NCI-H2029 (cell line): ENCODE results near the gene CFAP157.
A peak's percentile ranks its signal among the peaks of the same experiment; 100 is the strongest.

Source experiments
- DNase-seq: peaks from one replicate; lab custom pipeline; 2025; lab: John Stamatoyannopoulos, UW

Gene CFAP157

DNA sequence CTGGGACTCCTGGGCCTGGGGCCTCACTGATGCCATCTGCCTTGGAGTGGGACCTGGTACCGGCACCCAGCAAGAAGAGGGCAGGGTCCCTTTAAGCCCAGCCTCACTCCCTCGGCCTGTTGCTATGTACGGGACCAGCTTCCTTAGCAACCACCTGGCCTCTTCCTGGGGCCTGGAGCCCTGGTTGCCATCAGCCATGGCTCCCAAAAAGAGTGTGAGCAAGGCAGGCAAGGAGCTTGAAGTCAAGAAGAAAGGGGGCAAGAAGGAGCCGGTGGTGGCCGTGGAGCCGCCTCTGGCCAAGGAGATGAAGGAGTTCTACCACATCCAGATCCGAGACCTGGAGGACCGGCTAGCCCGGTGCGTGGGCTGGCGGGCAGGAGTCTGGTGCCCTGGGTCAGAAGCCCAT lies at the start of gene CFAP157:
Gene CFAP157 (plus strand): TSS at position 153 of the 406 bp plus-strand sequence. CDS start 44 bp downstream, at position 197.
- peak; percentile 47 for DNase-seq

DNA sequence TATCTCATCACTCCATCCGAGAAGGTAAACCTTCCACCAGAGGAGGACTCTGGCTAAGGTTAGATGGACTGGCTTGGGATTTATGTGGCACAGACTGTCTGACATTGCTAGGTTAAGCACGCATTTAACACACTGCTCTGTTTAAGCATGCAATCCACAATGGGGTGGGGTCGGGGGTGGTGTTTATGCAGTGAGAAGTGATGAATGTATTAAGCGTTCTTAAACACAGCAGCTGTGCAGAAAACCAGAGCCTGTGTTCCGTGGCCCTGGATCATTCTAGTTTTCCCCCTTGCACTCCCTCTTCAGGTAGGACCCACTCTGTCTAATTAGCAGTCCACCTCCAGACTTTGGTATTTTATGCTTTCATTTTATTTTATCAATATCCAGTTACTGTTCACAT lies 48.4 kb upstream of the CFAP157 start:
- no peak for DNase-seq

DNA sequence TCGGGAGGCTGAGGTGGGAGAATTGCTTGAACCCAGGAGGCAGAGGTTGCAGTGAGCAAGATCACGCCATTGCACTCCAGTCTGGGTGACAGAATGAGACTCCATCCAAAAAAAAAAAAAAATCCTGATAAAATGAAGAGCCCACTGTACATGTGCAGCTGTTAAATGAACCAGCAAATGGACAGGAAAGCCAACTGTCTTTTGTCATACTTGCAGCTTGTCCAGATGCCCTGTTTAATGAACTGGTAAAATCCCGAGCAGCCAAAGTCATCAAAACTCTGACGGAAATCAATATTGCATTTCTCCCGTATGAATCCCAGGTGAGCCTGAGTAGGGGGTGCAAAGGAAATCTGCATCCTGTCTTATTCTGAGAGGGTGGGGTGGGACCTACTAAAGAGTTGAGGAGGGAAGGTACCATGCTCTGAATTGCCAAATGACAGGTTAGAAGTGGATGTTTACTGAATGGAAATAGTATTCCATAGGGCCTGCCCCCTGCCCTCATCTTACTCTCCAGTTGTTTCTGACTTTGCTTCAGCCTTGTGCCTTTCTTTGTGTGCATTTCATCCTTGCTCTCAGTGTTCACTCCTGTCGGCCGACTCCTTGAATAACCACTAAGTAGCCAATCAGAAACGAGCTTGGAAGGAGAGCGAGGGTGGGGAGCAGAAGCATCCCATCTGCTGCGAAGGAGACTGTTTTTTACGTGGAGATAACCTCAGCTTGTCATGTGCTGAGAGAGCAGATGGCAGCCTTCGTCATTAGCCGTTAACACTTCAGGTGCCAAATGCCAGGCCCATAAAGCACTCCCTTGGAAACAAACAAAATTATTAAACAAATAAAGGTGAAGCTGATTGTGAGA lies 45.7 kb upstream of the CFAP157 start:
- no peak for DNase-seq

DNA sequence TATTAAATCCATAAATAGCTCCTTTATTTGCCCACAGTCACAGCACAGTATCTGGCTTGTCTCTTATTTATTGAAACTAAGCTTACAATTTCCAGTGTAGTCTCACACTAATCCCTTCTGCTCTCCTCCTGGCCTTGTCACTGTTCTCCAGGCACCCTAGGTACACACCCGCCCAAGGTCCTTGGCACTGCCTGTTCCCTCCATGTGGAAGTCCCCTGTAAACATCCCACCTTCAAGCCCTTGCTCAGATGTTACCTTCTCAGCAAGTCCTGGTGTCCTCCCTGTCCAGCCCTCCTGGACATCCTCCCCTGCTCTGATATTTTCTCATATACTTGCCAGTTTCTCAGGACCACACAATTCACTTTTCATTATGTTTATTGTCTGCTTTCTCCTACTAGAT lies 44.2 kb upstream of the CFAP157 start:
- no peak for DNase-seq

DNA sequence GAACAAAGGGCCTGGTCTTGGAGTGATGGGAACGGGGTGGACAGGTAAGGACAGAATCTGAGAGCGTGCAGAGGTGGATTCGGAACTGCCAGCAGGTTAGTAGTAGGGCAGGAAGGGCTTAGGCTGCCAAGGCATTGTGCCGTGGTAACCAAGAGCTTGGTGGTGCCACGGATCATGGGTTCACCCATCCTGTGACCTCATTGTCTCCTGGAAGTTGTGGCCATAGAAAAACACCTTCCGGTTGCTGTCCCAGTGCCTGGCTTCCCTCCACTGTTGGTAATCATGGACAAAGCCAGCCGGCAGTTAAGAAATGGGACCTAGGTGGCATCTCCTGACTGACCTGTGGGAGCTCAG lies 42.5 kb upstream of the CFAP157 start:
- no peak for DNase-seq

DNA sequence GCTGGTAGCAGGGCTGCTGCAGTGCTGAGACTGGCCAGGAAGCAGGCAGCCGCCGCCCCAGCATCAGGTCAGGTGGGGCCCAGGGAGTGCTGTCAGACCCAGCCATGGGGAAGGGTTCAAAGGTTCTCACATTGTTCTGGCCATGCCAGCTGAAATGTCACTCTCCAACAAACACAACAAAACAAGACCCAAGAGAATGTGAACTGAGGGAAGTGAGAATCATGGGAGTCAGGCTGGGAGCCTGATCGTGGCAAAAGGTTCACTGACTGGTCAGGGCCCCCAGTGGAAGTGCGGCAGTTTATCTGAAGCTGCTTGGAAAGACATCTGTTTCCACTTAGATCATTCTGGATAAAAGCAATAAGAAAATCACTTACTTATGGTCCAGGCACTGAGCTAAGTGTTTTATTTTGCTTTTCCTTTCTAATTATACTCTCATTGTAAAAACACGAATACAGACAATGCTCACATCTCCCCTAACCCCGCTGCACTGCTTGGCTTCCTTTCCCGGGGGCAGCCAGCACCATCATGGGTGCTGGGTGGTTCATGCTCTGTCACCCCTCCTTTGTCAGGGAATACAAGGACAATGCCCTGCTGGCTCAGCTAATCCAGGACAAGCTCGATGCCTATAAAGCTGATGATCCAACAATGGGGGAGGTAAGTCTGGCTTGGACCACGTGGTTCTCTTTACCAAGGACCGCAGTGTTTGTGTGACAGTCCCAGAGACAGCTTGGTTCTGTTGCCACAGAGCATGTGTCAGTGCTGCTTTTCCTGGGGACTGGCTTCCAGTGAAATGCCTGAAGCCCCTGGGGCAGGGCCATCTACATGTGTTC lies 41.9 kb upstream of the CFAP157 start:
- no peak for DNase-seq

DNA sequence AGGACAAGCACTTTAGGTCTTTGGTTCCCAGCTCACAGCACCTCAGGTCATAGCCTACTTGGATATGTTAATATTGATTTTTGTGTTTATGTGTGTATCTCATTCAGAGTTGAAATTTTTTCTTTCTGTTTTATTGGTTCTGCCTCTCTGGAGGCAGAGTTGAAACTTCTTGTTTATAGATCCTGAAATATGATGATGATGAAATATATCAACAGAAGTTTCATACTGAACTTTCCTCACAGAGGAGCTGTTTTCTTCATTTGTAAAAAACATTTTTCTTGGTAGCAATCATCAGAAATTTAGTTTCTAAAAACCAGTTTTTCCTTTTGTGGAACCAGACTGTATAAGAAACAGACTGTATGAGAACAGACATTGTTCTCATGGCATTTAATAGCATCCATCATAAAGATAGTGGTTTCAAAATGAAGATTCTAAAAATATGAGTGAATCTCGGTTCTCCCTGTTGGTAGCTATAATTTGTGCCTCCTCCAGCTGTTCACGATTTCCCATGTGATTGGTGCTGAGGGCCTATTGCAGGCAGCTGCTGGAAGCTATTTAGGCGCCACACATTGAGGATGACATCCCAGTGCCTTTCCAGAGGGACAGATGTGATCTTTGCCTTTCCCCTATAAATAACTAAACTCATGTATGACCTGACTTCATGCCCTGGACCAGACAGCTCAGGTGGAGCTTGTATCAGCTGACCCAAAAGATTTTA lies 39.5 kb upstream of the CFAP157 start:
- no peak for DNase-seq

DNA sequence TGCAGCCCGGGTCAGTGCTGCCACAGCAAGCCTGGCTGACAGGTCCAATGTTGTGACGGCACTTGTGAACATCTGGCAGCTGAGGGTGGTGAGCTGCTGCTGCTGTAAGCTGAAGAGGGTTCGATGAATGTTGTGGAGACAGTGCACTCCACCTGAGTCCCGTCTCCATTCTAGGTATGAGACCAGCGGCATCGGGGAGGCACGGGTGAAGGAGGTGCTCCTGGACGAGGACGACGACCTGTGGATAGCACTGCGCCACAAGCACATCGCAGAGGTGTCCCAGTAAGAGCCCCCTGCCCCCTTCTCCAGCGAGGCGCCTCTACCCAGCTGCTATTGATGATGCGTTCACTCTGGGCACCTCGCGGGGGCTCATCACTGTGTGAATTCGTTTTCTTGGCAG lies 38.9 kb upstream of the CFAP157 start:
- no peak for DNase-seq

DNA sequence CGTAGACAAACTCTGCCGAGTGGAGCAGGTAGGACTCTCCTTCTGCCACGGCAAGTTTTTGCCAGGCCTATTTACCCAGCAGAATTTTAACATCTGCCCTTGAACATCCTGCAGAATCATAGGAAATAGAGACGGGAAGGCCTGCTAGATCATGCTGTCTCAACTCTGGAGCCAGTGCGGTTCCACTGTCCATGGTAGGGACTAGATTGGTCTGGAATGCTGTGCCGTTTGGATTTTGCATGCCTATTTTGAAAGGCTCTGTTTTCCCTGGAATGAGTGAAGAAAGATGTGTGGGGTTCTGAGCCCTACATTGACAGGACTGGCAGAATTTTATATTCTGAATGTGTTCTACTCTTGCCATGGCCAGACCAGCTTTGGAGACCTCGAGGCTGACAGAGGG lies 33.6 kb upstream of the CFAP157 start:
- DNase-seq = no peak

DNA sequence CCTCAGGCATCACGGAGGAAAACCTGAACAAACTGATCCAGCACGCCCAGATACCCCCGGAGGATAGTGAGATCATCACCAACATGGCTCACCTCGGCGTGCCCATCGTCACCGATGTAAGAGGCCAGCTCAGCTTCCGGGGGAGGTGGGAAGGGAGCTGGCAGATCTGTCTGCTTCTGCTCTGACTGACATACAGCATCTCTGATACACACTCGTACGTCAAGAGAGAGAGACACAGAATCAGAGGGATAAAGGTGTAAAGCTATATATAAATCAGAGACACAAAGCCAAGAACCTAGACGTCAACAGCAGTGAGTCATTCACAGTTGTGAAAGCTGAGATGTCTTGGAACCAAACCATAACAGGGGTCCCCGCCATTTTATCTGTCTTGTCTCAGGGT lies 30.1 kb upstream of the CFAP157 start:
- no peak for DNase-seq

DNA sequence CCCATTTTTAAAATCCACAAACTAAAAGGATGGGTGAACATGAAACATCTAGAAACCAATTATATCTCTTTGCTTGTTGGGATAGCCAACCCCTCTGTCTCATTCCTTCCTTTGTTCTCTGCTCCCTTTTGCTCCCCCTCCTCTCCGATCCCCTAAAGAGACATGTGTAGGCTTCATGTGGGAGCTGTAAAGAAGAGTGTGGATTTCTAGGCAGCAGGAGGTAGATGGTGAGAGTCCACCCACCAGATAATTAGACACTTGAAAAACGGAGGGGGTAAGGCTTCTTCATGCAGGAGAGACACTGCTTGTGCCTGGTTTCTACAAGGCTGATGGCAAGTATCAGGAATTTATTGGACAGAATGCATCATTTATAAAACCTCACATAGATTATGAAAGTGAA lies 27.3 kb upstream of the CFAP157 start:
- DNase-seq = no peak

DNA sequence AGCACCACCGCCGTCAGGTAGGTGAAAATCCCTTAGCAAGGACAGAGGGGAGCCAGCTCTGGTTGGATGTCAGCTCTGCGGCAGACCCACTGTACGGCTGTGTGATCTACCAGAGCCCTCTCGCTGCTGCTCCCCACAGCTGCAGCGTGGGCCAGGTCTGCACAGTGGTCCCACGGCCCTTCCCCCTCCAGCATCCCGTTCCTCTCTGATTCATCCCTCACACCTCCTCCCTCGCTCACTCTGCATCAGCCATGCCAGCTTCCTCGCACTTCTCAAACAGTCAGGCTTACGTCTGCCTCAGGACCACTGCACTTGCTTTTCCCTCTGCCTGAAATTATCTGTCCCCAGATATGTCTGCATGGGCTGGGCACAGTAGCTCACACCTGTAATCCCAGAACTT lies 26.6 kb upstream of the CFAP157 start:
- no peak for DNase-seq

DNA sequence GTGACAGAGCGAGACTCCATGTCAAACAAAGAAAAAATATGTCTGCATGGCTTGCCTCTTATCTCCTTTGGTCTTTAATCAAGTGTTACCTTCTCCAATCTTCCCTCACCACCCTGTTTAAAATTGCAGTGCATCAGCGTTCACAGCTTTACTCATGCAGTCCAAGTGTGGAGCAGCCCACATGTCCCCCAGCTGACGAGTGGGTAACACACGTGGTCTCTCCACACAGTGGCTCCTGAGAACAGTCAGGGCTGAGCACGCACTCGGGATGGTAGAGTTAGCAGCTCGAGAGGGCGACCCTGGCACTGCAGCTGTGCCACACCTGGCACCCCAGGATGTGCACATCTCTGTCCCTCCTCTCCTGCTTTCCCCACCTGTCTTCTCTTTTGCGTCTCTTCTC lies 25.9 kb upstream of the CFAP157 start:
- DNase-seq = no peak

DNA sequence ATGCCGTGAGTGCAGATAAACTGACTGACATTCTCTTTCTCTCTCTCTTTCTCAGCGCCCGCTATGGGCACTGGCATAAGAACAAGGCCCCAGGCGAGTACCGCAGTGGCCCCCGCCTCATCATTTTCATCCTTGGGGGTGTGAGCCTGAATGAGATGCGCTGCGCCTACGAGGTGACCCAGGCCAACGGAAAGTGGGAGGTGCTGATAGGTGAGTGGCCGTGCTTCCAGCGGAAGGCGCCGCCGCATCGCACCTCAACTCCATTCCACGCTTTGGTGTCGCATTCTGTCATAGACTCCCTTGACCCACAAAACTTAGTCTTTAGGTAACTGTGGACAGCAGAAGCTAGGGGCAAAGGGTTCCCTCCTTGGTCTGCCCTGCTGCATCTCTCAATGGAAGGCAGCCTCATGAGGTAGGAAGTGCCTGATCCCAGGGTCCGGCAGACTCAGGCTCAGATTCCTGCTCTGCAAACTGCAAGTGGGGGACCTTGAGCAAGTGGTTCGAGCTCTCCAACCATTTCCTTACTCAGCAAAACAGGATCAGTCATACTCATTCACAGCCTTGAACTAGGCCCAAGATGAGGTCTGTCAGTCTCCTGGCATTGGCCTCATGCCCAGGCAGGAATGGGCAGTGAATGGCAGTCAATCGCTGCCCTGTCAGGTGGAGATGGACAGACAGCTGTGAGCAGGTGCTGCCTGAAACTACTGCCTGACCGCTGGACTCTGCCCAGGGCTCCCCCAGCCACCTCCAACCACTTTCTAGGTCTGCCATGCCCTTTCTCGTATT lies 24.2 kb upstream of the CFAP157 start:
- no peak for DNase-seq

DNA sequence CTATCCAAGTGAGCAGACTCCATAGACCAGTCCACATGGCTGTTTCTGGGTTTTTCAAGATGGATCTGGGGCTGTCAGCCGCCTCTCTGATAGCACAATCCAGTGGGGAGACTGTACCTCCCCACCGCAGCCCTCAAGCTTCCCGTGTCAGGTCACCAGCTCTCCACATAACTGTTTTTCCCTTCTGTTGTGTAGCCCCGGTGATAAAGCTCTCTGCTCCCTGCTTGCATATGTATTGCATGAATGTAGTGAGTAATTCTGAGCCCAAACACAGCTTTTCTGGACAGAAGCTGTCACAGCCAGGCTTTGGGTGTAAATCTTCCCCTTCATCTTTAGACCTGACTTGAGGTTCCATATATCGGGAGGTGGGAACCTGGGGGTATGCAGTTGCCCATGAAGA lies 23.1 kb upstream of the CFAP157 start:
- no peak for DNase-seq

DNA sequence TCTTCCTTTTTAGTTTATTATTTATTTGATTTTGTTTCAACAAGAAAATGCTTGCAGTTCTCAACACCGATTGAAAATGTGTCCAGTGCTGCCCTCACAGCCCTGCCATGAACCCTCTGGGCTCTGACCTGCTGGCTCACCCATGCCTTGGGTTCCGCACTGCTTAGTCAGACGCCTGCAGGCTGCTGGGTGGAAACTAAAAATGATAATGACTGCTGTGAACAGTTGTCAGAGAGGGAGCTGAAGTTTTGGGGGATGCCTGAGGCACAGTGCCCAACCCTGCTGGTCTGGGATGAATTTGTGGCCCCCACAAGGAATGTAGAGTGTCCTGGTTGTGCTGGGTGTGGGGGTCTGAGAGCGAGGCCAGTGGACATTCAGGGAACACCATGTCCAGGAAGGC lies 22.2 kb upstream of the CFAP157 start:
- DNase-seq = no peak

DNA sequence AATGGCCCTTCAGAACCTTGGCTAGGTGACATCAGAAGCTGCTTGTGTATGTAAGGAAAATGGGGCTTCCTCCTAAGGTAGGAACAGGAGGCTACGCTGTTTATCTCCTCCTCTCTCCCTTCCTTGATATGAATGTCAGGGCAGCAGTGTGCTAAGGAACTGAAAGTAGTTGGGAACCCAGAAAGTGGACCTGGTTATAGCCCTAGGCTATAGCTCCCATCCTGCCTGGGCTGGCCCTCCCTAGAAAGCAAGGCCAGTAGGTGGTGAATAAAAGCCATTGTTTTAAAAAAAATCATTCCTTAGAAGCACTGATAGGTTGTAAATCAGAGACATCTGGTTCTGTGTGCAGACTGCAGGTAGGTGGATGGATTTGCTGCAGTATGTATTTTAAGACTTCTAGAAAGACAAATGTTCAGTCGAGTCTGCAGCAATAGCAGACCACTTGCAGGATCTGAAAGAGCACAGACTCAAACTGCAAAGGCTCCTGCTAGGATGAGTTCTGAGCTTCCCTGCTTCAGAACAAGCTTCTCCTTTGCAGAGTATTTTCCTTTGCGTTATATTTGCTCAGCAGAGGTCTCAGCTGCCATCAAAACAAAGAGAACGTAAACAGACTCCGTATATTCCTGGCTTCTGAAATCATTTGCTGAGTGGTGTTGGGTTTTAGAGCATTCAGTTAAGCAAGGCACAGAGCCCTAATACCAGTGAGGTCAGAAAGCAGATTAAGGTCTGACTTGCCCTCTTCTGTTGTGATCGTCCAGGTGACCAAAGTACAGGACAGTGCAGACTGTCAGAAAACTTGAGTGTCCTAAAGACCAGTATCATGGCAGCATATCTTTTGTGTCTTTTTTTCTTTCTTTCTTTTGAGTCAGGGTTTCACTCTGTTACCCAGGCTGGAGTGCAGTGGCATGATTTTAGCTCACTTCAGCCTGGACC lies 20.1 kb upstream of the CFAP157 start:
- DNase-seq = peak; percentile 25

DNA sequence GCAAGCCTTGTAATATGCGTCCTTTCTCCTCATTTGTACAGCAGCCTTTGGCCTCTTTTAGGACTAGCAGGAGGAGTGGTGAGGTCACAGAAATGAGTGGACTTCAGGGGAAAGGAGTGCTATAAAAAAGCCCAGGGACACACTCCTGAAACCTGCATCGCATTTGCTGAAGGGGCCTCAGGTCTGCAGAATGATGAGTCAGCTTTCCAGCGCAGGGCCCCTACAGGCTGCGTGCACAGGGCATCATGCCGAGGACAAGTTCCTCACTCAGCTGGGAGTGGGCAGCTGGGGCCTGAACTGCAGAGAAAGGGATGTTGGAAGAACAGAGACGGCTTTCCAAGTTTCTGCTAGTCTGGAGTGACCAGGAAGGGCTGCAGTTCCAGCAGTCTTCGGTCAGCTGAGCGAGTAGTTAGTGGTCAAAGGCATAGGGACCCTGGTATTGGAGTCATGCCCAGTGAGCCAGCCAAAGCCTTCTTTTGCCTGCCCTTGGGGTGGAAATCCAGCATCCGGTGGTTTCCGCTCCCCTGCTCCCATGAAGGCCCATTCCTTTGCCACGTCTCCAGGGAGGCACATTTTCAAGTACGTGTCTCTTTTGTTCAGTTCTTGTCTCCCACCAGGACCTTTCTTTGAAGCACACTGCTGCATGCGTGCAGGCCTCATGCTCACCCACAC lies 17.3 kb upstream of the CFAP157 start:
- DNase-seq = no peak

DNA sequence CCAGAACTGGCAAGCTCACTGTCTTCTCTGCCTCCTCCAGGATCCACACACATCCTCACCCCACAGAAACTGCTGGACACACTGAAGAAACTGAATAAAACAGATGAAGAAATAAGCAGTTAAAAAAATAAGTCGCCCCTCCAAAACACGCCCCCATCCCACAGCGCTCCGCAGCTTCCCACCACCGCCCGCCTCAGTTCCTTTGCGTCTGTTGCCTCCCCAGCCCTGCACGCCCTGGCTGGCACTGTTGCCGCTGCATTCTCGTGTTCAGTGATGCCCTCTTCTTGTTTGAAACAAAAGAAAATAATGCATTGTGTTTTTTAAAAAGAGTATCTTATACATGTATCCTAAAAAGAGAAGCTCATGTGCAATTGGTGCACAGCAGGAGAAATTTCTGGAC lies 16.1 kb upstream of the CFAP157 start:
- no peak for DNase-seq

DNA sequence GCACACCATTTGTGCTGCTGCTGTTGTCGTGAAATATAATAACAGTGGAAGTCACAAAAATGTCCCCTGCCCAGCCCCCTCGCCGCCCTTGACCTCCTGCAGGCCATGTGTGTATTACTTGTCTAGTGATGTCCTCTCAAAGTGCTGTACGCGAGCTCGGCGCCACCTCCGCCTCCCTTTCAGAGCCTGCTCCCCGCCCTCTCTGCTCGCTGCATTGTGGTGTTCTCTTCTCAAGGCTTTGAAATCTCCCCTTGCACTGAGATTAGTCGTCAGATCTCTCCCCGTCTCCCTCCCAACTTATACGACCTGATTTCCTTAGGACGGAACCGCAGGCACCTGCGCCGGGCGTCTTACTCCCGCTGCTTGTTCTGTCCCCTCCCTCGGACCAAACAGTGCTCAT lies 14.7 kb upstream of the CFAP157 start:
- no peak for DNase-seq
